GM06990 (cell line): ENCODE data around the gene EIF4ENIF1.
"Not testable (repeated sequence)": the region's sequence is repeated elsewhere in the genome, so short reads cannot be mapped to it uniquely, and the experiment has no call there.

Experiments used
- DNase-seq: peaks from one replicate; pipeline ENCODE4 v3.0.0-alpha.2; 2011; ENCODE audit not compliant: insufficient read length; ENCODE audit errors: extremely low read depth
- H3K27me3 ChIP-seq: replicated peaks from 2 replicates; pipeline ENCODE4 v1.6.0; 2011; ENCODE audit warnings: low read length; ENCODE audit not compliant: control insufficient read depth, insufficient read depth
- H3K36me3 ChIP-seq: 2 replicates; pipeline ENCODE4 v1.5.1; 2011; ENCODE audit warnings: low read length; ENCODE audit not compliant: control insufficient read depth, insufficient read depth
- H3K4me3 ChIP-seq: replicated peaks from 2 replicates; pipeline ENCODE4 v1.5.1; 2011; ENCODE audit warnings: low read depth, mild to moderate bottlenecking, control low read depth, low read length
- TF ChIP-seq, protein P1 (sequence below): IDR thresholded peaks from 2 replicates; pipeline ENCODE4 v1.5.1; 2011; ENCODE audit warnings: low read length, control low read depth, mild to moderate bottlenecking, inconsistent platforms; ENCODE audit not compliant: insufficient read depth, poor library complexity, severe bottlenecking

The EIF4ENIF1 gene

GRCh38 chr22:31431950-31432349, 57.7 kb downstream of the EIF4ENIF1 start:
- H3K27me3 ChIP-seq, result no peaks in the 10 kb centered on the region
- H3K4me3 ChIP-seq, result no peak overlapping the region
- no peak for DNase-seq
- TF ChIP-seq, protein P1, sequence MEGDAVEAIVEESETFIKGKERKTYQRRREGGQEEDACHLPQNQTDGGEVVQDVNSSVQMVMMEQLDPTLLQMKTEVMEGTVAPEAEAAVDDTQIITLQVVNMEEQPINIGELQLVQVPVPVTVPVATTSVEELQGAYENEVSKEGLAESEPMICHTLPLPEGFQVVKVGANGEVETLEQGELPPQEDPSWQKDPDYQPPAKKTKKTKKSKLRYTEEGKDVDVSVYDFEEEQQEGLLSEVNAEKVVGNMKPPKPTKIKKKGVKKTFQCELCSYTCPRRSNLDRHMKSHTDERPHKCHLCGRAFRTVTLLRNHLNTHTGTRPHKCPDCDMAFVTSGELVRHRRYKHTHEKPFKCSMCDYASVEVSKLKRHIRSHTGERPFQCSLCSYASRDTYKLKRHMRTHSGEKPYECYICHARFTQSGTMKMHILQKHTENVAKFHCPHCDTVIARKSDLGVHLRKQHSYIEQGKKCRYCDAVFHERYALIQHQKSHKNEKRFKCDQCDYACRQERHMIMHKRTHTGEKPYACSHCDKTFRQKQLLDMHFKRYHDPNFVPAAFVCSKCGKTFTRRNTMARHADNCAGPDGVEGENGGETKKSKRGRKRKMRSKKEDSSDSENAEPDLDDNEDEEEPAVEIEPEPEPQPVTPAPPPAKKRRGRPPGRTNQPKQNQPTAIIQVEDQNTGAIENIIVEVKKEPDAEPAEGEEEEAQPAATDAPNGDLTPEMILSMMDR, result no peak
- H3K36me3 ChIP-seq, result peaks cover 26% of the 10 kb centered on the region

- H3K4me3 ChIP-seq, result no peak overlapping the region
- TF ChIP-seq, protein P1, result no peak
- DNase-seq, result no peak
- no peaks in the 10 kb centered on the region for H3K27me3 ChIP-seq
- peaks cover 5% of the 10 kb centered on the region for H3K36me3 ChIP-seq
Observed at GRCh38 chr22:31425331-31426050, 64.2 kb downstream of the EIF4ENIF1 start.

GRCh38 chr22:31402350-31402749, 87.3 kb downstream of the EIF4ENIF1 start:
- not testable (repeated sequence) for H3K4me3 ChIP-seq, H3K27me3 ChIP-seq, H3K36me3 ChIP-seq, DNase-seq

DNA sequence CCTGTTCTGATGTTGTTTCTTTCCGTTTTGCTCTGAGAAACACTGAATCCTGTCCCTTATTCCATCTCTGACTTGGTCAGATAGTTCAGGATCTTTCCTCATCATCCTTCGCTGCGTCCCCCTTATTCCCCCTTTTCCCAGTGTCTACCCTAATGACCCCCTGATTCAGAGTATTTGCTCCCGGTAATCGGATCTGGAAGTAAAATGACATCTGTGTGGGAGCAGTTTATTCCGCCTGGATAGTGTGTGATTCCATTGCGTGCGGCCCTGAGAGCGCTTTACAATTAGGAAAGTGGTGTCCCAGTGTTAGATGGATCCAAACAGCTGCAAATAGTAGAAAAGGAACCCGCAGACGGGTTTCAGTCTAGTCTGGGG, 89.6 kb downstream of the EIF4ENIF1 start:
- Histone ChIP-seq H3K27me3 (no peaks in the 10 kb centered on the region), H3K4me3 (peak overlapping the region; percentile 97), H3K36me3 (no peaks in the 10 kb centered on the region; the same call in 1 of the 2 replicates)
- DNase-seq, result no peak
- TF ChIP-seq, protein P1, result no peak

DNA sequence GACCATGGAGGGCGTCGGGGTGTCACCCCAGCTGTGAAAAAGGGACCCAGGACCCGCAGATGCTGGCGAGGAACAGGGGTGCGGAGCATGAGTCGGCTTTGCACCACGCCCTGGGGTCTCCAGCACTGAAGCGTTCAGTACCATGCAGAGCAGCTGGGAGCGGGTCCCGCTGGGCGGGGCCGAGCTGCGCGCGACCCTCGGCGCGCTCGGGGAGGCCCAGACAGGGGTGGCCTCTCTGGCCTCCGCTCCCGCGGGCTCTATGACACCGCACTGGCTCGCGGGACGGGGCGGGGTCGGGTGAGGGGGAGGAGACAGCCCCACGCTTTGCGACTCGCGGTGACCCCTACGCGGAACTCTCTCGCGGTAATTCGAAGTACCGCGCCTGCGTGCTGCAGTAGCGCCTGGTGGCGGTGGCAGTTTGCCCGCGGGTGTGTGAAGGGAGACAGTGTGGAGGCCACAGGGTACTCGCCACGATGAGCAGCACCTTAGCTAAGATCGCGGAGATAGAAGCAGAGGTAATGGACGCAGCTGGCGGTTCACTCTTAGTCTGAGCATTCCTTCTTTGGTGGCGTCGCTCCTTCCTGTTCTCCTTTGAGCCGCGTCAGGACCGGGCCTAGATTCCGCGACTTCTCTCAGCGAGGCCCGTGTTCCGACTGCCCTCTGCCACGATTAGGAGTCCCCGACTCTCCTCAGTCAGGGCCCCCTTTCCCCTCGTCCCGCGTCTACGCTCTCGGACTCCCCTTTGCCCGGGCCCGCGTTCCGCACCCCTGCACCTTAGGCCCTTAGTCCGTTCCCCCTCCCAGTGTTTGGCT, 90.2 kb downstream of the EIF4ENIF1 start, which contains the start of gene DRG1:
DRG1 (plus strand) TSS at position 394 of the 812 bp plus-strand sequence; CDS start at position 474, 80 bp downstream.
- TF ChIP-seq, protein P1, result no peak
- no peaks in the 10 kb centered on the region; the same call in 1 of the 2 replicates for H3K36me3 ChIP-seq
- DNase-seq, result peak; percentile 97
- peak within 1 kb of the TSS; percentile 97 for H3K4me3 ChIP-seq
- no peaks in the 10 kb centered on the region for H3K27me3 ChIP-seq

DNA sequence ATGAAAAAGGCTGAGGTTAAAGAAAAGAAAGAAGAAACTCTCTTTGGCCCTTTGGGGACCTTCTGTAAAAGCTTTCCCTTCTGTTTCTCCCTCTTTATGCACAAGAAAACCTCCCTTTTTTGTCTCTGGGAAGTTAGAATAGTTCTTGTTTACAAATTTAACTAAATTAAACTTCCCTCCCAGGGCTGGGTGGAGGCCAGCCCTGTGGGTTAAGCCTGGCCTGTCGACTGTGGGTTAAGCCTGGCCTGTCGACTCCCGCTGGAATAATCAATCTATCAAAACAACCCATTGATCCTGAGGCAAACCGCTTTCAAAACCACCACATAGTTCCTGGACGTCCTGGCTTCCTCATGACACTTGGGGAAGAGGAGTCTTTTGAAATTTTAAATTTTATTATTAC, 91.4 kb downstream of the EIF4ENIF1 start:
- no peaks in the 10 kb centered on the region for H3K27me3 ChIP-seq
- TF ChIP-seq, protein P1, result no peak
- no peaks in the 10 kb centered on the region; the same call in 1 of the 2 replicates for H3K36me3 ChIP-seq
- H3K4me3 ChIP-seq, result no peak overlapping the region
- DNase-seq, result no peak
